GM23338 (cell line): Measurements from ENCODE around the gene FXYD7. TPM values are rescaled to one million over a fixed set of nuclear protein-coding genes. Genes with fewer than 3 reads are reported as not detected.

Experiments used
- ATAC-seq: fragments of 200-7000 bp; cut with Tn5 transposase; 3 replicates; pipeline ENCODE4 v1.9.1; 2020
- DNase-seq: peaks from one replicate; pipeline ENCODE4 v3.0.0-alpha.2; 2015; ENCODE audit warnings: low spot score
- H2AFZ ChIP-seq: fragments of 200-600 bp; sonication (generic); 2 replicates; pipeline ENCODE4 v1.8.0; 2016; ENCODE audit warnings: antibody characterized with exemption, mild to moderate bottlenecking, moderate library complexity
- H3F3A ChIP-seq: fragments of 200-600 bp; sonication (generic); replicated peaks from 2 replicates; pipeline ENCODE4 v1.8.0; 2017; ENCODE audit warnings: antibody characterized with exemption, mixed run types, low read depth
- H3K27ac ChIP-seq: fragments of 200-600 bp; sonication (generic); 2 replicates; pipeline ENCODE4 v1.6.1; 2016; ENCODE audit warnings: low read depth
- H3K27me3 ChIP-seq: fragments of 200-600 bp; sonication (generic); 2 replicates; pipeline ENCODE4 v1.8.0; 2016; ENCODE audit warnings: mild to moderate bottlenecking, mixed run types, moderate library complexity; ENCODE audit not compliant: insufficient read depth
- H3K36me3 ChIP-seq: fragments of 200-600 bp; sonication (generic); 2 replicates; pipeline ENCODE4 v1.8.0; 2016; ENCODE audit warnings: mild to moderate bottlenecking; ENCODE audit not compliant: insufficient read depth
- H3K4me1 ChIP-seq: fragments of 200-600 bp; sonication (generic); 2 replicates; pipeline ENCODE4 v1.8.0; 2016; ENCODE audit warnings: mild to moderate bottlenecking, moderate library complexity; ENCODE audit not compliant: insufficient read depth
- H3K4me2 ChIP-seq: fragments of 200-600 bp; sonication (generic); 2 replicates; pipeline ENCODE4 v1.7.1; 2017; ENCODE audit warnings: mixed run types
- H3K4me3 ChIP-seq: fragments of 200-600 bp; sonication (generic); 2 replicates; pipeline ENCODE4 v1.6.1; 2016; ENCODE audit warnings: mixed run types
- H3K79me2 ChIP-seq: fragments of 200-600 bp; sonication (generic); replicated peaks from 2 replicates; pipeline ENCODE4 v1.8.0; 2017; ENCODE audit warnings: mild to moderate bottlenecking; ENCODE audit not compliant: insufficient read depth
- H3K9me2 ChIP-seq: fragments of 200-600 bp; sonication (generic); 2 replicates; pipeline ENCODE4 v1.8.0; 2017; ENCODE audit not compliant: insufficient read depth
- H4K20me1 ChIP-seq: fragments of 200-600 bp; sonication (generic); replicated peaks from 2 replicates; pipeline ENCODE4 v1.8.0; 2017; ENCODE audit warnings: mild to moderate bottlenecking; ENCODE audit not compliant: insufficient read depth
- H3K27ac Mint-ChIP-seq: 2 replicates; pipeline ENCODE4 v1.8.0; 2020; ENCODE audit warnings: inconsistent platforms, mild to moderate bottlenecking, moderate library complexity, mixed read lengths
- H3K27me3 Mint-ChIP-seq: 3 replicates; pipeline ENCODE4 v1.8.0; 2022; ENCODE audit warnings: low read depth, mild to moderate bottlenecking, moderate library complexity, mixed read lengths, inconsistent platforms; ENCODE audit not compliant: insufficient read depth, poor library complexity
- H3K36me3 Mint-ChIP-seq: 3 replicates; pipeline ENCODE4 v1.8.0; 2021; ENCODE audit warnings: low read depth, mild to moderate bottlenecking, inconsistent platforms, moderate library complexity, mixed read lengths
- H3K4me1 Mint-ChIP-seq: 3 replicates; pipeline ENCODE4 v1.8.0; 2020; ENCODE audit warnings: mild to moderate bottlenecking, inconsistent platforms, mixed read lengths
- H3K4me3 Mint-ChIP-seq: 3 replicates; pipeline ENCODE4 v1.8.0; 2021; ENCODE audit warnings: moderate library complexity, mild to moderate bottlenecking, inconsistent platforms, mixed read lengths
- H3K9me3 Mint-ChIP-seq: 3 replicates; pipeline ENCODE4 v1.8.0; 2020; ENCODE audit warnings: moderate library complexity, mild to moderate bottlenecking, inconsistent platforms, mixed read lengths
- ETS1 ChIP-seq: IDR thresholded peaks from 2 replicates; pipeline ENCODE4 v1.6.1; 2016; ENCODE audit warnings: antibody characterized with exemption
- EZH2 ChIP-seq: fragments of 200-600 bp; sonication (generic); IDR thresholded peaks from one replicate; pipeline ENCODE4 v1.8.0; 2017; ENCODE audit warnings: antibody characterized with exemption, mild to moderate bottlenecking, low read depth; ENCODE audit not compliant: unreplicated experiment
- JUNB ChIP-seq: IDR thresholded peaks from one replicate; pipeline ENCODE4 v1.6.1; 2016; ENCODE audit warnings: antibody characterized with exemption; ENCODE audit not compliant: unreplicated experiment
- NANOG ChIP-seq: IDR thresholded peaks from 2 replicates; pipeline ENCODE4 v1.6.1; 2016; ENCODE audit warnings: antibody characterized with exemption, borderline replicate concordance
- POLR2AphosphoS5 ChIP-seq: IDR thresholded peaks from 2 replicates; pipeline ENCODE4 v1.6.1; 2016; ENCODE audit warnings: antibody characterized with exemption, low read depth
- STAT1 ChIP-seq: IDR thresholded peaks from one replicate; pipeline ENCODE4 v1.6.1; 2016; ENCODE audit warnings: antibody characterized with exemption; ENCODE audit not compliant: unreplicated experiment
- polyA plus RNA-seq: library from polyadenylated mRNA; unstranded; fragments of >200 nt; fragmentation: Nextera tagmentation; extraction: Ambion mirVana; gene quantifications from 2 replicates; pipeline ENCODE4 v1.2.1, GENCODE V29; 2016
- total RNA-seq: library from RNA; depleted of rRNA; stranded (reverse); fragments of >200 nt; shearing (Covaris generic); gene quantifications from 2 replicates; pipeline ENCODE4 v1.2.3, GENCODE V29; 2014
- TF ChIP-seq, protein P1 (sequence below): IDR thresholded peaks from one replicate; pipeline ENCODE4 v1.6.1; 2018; ENCODE audit warnings: antibody characterized with exemption; ENCODE audit not compliant: unreplicated experiment

Gene FXYD7
- total and polyA plus RNA-seq, 2 experiments from 2014 or later, result 9.6 to 44.0 TPM

GRCh38 chr19:35106898-35107541, 36.0 kb upstream of the FXYD7 start:
- Mint-ChIP-seq H3K27me3 (peaks cover 21% of the 10 kb centered on the region), H3K27ac (no peak overlapping the region), H3K36me3 (peaks cover 11% of the 10 kb centered on the region; the same call in 1 of the 3 replicates), H3K4me3 (no peak overlapping the region; the same call in 2 of the 3 replicates), H3K4me1 (peaks cover 15% of the 10 kb centered on the region), H3K9me3 (no peaks in the 10 kb centered on the region; the same call in 1 of the 3 replicates)
- H3F3A ChIP-seq, result no peaks in the 10 kb centered on the region
- no peak overlapping the region for H3K4me3 ChIP-seq
- no peaks in the 10 kb centered on the region for H3K79me2 ChIP-seq
- no peaks in the 10 kb centered on the region for H3K27me3 ChIP-seq
- H3K4me2 ChIP-seq, result no peak overlapping the region
- DNase-seq (no peak), ATAC-seq (no peak)
- no peaks in the 10 kb centered on the region for H3K9me2 ChIP-seq
- no peak overlapping the region for H3K27ac ChIP-seq
- H4K20me1 ChIP-seq, result no peaks in the 10 kb centered on the region
- TF ChIP-seq POLR2AphosphoS5, result no peak
- no peak for TF ChIP-seq JUNB
- no peak for TF ChIP-seq STAT1
- TF ChIP-seq ETS1, result no peak
- no peak for TF ChIP-seq EZH2
- TF ChIP-seq NANOG, result no peak
- H3K4me1 ChIP-seq, result peaks cover 4% of the 10 kb centered on the region
- no peak overlapping the region for H2AFZ ChIP-seq
- no peaks in the 10 kb centered on the region for H3K36me3 ChIP-seq

- no peaks in the 10 kb centered on the region for H3K36me3 ChIP-seq
- TF ChIP-seq ETS1, result no peak
- TF ChIP-seq, protein P1, sequence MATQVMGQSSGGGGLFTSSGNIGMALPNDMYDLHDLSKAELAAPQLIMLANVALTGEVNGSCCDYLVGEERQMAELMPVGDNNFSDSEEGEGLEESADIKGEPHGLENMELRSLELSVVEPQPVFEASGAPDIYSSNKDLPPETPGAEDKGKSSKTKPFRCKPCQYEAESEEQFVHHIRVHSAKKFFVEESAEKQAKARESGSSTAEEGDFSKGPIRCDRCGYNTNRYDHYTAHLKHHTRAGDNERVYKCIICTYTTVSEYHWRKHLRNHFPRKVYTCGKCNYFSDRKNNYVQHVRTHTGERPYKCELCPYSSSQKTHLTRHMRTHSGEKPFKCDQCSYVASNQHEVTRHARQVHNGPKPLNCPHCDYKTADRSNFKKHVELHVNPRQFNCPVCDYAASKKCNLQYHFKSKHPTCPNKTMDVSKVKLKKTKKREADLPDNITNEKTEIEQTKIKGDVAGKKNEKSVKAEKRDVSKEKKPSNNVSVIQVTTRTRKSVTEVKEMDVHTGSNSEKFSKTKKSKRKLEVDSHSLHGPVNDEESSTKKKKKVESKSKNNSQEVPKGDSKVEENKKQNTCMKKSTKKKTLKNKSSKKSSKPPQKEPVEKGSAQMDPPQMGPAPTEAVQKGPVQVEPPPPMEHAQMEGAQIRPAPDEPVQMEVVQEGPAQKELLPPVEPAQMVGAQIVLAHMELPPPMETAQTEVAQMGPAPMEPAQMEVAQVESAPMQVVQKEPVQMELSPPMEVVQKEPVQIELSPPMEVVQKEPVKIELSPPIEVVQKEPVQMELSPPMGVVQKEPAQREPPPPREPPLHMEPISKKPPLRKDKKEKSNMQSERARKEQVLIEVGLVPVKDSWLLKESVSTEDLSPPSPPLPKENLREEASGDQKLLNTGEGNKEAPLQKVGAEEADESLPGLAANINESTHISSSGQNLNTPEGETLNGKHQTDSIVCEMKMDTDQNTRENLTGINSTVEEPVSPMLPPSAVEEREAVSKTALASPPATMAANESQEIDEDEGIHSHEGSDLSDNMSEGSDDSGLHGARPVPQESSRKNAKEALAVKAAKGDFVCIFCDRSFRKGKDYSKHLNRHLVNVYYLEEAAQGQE, result no peak
- H3K9me2 ChIP-seq, result no peaks in the 10 kb centered on the region
- Mint-ChIP-seq H3K27me3 (peaks cover 24% of the 10 kb centered on the region), H3K9me3 (no peaks in the 10 kb centered on the region; the same call in 1 of the 3 replicates), H3K36me3 (peaks cover 11% of the 10 kb centered on the region; the same call in 1 of the 3 replicates), H3K4me3 (no peak overlapping the region), H3K4me1 (peaks cover 16% of the 10 kb centered on the region), H3K27ac (no peak overlapping the region)
- no peaks in the 10 kb centered on the region for H3K27me3 ChIP-seq
- peaks cover 4% of the 10 kb centered on the region for H3K4me1 ChIP-seq
- DNase-seq (no peak), ATAC-seq (no peak)
- H3K27ac ChIP-seq, result no peak overlapping the region
- H3K4me2 ChIP-seq, result no peak overlapping the region
- H4K20me1 ChIP-seq, result no peaks in the 10 kb centered on the region
- no peaks in the 10 kb centered on the region for H3F3A ChIP-seq
- H2AFZ ChIP-seq, result no peak overlapping the region
- H3K79me2 ChIP-seq, result no peaks in the 10 kb centered on the region
- H3K4me3 ChIP-seq, result no peak overlapping the region
These were observed 35.5 kb upstream of the FXYD7 start for GRCh38 chr19:35107545-35107944.
